Retinal pigment epithelial cell (primary cell): ENCODE results near the gene COMMD7.

Experiments used
- DNase-seq: peaks from one replicate; pipeline ENCODE4 v3.0.0-alpha.2; 2010; ENCODE audit warnings: low read depth
- H3K4me3 ChIP-seq: 2 replicates; pipeline ENCODE4 v1.5.1; 2011; ENCODE audit warnings: mild to moderate bottlenecking, low read length, control low read depth, moderate library complexity
- TF ChIP-seq, protein P1 (sequence below): conservative IDR thresholded peaks from 2 replicates; pipeline ENCODE4 v1.5.1; 2011; ENCODE audit warnings: low read depth, low read length, control low read depth, inconsistent platforms

COMMD7 gene

DNA sequence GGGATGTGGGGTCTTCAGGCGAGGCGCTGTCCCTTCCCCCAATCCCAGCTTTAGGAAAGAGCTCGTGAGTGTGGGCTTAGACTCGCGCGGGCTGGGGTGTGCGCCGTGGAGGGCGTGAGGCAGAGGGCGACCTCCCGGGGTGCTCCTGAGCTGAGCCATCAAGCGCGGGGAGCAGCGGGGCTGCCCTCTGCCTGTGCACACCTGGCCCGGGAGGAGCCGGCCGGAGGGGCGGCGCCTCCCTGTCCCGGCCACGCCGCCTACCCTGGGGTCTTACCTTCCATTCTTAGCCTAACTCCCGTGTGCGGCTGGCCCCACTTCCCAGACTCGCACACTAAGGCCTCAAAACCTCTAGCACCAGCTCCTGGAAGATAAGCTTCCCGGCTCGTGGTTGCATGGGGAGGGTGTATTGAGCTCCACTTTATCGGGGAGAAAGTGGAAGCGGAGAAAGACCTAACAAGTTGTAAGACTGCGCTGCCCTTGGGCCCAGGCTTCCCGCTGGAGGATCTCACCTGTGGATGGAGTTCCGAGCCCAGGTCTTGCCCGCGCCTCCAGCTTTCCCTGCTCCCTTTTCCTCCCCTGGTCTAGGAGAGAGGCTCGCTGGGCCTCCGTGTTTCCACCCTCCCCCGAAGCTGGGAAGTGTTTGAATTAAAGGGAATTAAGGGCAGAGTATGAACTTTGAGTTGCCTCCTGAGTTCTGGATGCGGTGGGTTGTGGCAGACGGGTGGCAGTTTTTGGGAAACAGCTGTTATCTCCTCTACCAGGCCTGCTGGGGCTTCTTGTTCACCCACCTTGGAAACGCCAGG lies 20.1 kb upstream of the COMMD7 start:
- TF ChIP-seq, protein P1, sequence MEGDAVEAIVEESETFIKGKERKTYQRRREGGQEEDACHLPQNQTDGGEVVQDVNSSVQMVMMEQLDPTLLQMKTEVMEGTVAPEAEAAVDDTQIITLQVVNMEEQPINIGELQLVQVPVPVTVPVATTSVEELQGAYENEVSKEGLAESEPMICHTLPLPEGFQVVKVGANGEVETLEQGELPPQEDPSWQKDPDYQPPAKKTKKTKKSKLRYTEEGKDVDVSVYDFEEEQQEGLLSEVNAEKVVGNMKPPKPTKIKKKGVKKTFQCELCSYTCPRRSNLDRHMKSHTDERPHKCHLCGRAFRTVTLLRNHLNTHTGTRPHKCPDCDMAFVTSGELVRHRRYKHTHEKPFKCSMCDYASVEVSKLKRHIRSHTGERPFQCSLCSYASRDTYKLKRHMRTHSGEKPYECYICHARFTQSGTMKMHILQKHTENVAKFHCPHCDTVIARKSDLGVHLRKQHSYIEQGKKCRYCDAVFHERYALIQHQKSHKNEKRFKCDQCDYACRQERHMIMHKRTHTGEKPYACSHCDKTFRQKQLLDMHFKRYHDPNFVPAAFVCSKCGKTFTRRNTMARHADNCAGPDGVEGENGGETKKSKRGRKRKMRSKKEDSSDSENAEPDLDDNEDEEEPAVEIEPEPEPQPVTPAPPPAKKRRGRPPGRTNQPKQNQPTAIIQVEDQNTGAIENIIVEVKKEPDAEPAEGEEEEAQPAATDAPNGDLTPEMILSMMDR, result peak; percentile 1
- no peak for DNase-seq
- peak overlapping the region; percentile 78 for H3K4me3 ChIP-seq

DNA sequence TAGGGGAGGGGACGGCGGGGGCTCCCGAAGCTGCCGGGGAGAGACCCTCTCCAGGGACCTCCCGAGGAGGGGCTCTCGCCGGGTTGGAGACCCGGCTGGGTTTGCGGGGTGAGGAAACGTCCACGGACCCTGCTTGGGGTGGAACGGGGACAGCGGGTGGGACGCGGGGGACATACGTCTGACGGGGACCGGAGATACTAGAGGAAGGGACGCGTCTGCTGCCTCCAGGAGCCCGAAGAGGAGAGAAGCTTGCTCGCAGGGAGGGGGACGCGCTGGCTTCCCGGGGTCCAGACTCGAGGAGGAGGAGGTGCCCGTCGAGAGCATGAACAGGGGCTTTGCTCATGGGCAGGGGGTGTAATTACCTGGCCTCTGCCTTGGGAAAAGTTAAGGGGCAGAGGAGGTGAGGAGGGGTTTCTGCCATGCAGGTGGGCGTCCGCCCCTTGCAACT lies 19.5 kb upstream of the COMMD7 start:
- TF ChIP-seq, protein P1, result no peak
- peak overlapping the region; percentile 78 for H3K4me3 ChIP-seq
- DNase-seq, result no peak

DNA sequence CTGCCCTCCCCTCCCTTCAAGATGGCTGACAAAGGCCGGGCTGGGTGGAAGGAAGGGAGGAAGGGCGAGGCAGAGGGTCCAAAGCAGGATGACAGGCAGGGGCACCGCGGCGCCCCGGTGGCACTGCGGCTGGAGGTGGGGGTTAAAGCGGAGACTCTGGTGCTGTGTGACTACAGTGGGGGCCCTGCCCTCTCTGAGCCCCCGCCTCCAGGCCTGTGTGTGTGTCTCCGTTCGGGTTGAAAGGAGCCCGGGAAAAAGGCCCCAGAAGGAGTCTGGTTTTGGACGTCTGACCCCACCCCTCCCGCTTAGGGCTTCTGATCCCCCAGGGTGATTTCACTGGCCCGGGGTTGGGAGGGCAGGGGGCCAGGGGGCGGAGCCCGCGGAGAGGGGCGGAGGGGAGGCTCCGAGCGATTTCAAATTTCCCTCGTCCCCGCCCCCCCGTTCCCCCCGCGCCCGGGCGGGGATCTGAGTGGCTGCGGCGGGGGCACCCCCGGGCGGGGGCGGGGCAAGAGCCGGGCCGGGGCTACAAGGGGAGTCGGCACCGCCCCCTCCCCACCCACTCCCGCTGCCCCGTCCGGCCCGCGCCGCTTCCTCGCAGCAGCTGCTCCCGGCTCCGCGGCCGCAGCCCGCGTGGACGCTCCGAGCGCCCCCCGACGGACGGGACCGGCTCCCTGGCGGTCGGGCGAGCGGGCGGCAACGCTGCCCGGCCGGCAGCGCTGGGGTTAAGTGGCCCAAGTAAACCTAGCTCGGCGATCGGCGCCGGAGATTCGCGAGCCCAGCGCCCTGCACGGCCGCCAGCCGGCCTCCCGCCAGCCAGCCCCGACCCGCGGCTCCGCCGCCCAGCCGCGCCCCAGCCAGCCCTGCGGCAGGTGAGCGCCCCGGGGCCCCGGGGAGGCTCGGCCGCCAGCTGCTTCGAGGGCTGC lies 18.8 kb upstream of the COMMD7 start, which contains the start of gene DNMT3B:
Gene DNMT3B (plus strand): TSS at position 555 of the 923 bp plus-strand sequence. CDS start 17,939 bp downstream, outside the sequence.
- TF ChIP-seq, protein P1, result no peak
- DNase-seq, result no peak
- H3K4me3 ChIP-seq, result peak within 1 kb of the TSS; percentile 78

DNA sequence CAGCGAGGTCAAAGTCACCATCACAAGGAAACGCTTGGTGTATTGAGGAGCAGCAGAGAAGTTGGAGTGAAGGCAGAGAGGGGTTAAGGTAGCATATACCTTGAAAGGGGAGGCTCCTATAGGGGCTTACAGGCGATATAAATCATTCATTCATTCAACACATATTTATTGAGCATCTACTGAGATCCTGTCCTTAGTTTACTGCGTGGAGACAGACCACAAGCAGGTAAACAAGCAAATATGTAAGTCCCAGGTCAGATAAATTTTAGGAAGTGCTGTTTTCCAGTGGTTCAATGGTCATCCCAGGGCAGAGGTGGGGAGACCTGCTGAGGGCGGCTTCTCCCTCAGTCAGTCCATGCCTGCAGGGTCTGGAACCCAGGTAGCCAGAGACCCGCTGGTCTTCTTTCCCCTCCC lies 18.2 kb upstream of the COMMD7 start:
- peak overlapping the region; percentile 48 for H3K4me3 ChIP-seq
- no peak for DNase-seq
- TF ChIP-seq, protein P1, result no peak

DNA sequence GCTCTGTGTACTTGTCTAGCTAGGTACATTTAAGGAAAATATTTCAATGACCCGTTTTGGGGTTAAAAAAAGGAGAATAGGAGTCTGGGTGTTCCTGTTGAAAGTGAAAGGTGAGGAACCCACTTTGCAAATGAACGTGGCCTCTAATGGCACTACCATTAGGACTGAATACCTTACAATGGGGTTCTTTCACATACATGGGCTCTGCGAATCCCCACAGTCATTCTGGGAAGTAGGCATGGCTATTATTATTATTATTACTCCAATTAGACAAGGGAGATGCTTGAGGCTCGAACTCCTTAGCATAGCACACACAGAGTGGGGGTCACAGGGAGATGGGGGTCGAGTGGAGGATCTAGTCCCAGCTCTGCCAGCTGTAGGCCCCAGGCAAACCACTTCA lies 12.9 kb upstream of the COMMD7 start:
- TF ChIP-seq, protein P1, result no peak
- no peak for DNase-seq

DNA sequence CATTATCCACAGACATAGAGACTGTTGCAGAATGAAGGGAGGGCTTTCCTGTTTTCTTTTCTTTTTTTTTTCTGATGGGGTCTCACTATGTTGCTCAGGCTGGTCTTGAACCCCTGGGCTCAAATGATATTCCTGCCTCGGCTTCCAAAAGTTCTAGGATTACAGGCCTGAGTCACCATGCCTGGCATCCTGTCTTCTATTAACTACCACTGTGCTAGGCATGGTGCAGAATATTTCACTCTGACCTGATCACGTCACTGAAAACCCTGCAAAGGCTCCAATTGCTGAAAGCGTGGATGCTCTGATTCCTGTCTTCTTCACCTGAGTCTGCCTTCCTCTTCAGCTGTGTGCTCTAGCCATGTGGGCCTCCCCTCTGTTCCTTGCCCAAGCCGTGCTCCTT lies 10.5 kb upstream of the COMMD7 start:
- H3K4me3 ChIP-seq, result no peak overlapping the region
- TF ChIP-seq, protein P1, result no peak

More for the DNA sequence above, 12.9 kb upstream of the COMMD7 start:
- H3K4me3 ChIP-seq, result no peak overlapping the region

More for the DNA sequence above, 10.5 kb upstream of the COMMD7 start:
- DNase-seq, result no peak
